ENCODE results near the gene SLC7A7.

GRCh38 chr14:22798528-22798927 is 16.7 kb downstream of the SLC7A7 start:
- TF ChIP-seq CTCF (IDR thresholded peaks at IDR 0.05 in 4 of 5, conservative IDR thresholded peaks at IDR 0.05 in 1 of 5): no peak
- TF ChIP-seq POLR2A (IDR thresholded peaks at IDR 0.05): no peak

All from gastrocnemius medialis (tissue), 4 donors.